Measurements from ENCODE around the gene PTK6.

DNA sequence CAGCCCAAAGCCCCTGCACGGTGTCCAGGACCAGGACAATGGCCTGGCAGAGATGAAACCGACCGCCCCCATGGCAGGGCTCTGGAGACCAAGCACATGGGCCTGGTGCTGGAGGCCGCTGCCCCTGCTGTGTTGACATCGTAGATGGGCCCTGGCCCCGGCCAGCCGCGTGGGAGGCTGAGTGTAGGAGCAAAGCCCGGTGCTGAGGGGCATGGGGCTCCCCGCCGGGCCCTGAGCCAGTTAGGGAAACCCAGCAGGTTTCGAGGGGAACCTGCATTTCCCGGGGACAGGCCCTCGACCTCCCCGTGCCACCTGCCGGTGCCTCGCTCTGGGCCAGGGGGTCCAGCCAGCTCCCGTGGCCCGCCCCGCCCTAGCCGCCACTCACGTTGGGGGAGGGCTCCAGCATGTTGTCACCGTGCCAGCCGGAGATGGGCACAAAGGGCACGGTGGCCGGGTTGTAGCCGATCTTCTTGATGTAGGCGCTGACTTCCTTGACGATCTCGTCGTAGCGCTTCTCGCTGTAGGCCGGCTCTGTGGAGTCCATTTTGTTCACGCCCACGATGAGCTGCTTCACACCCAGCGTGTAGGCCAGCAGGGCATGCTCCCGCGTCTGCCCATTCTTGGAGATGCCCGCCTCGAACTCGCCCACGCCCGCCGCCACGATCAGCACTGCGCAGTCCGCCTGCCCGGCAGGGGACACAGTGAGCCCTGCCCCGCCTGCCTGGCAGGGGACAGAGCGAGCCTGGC is 42.6 kb downstream of the PTK6 start:
- TF ChIP-seq, protein P1, sequence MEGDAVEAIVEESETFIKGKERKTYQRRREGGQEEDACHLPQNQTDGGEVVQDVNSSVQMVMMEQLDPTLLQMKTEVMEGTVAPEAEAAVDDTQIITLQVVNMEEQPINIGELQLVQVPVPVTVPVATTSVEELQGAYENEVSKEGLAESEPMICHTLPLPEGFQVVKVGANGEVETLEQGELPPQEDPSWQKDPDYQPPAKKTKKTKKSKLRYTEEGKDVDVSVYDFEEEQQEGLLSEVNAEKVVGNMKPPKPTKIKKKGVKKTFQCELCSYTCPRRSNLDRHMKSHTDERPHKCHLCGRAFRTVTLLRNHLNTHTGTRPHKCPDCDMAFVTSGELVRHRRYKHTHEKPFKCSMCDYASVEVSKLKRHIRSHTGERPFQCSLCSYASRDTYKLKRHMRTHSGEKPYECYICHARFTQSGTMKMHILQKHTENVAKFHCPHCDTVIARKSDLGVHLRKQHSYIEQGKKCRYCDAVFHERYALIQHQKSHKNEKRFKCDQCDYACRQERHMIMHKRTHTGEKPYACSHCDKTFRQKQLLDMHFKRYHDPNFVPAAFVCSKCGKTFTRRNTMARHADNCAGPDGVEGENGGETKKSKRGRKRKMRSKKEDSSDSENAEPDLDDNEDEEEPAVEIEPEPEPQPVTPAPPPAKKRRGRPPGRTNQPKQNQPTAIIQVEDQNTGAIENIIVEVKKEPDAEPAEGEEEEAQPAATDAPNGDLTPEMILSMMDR (IDR thresholded peaks at IDR 0.05): no peak
- no peak for TF ChIP-seq POLR2A (IDR thresholded peaks at IDR 0.05)
